Gastroesophageal sphincter (tissue), 4 donors: Measurements from ENCODE around the gene KRT85. TPM values are rescaled to one million over a fixed set of nuclear protein-coding genes. Genes with fewer than 3 reads are reported as not detected.
"Not testable (repeated sequence)": the region's sequence is repeated elsewhere in the genome, so short reads cannot be mapped to it uniquely, and the experiment has no call there.

Source experiments
- ATAC-seq: fragments of 150-250 bp; one replicate; pipeline ENCODE4 v1.9.1; 2016; ENCODE audit warnings: mild to moderate bottlenecking, moderate library complexity
- H3K27ac ChIP-seq, 4 donors: fragments of 200-600 bp; sonication (generic) in 3 of 4; 1 replicate in 3 of 4; 2 replicates in 1 of 4; pipeline ENCODE4 v1.5.1; 2016 to 2019
- H3K27me3 ChIP-seq: fragments of 200-600 bp; sonication (generic); one replicate; pipeline ENCODE4 v1.5.1; 2019
- H3K36me3 ChIP-seq, 2 donors: fragments of 200-600 bp; sonication (generic); one replicate each; pipeline ENCODE4 v1.5.1; 2019; ENCODE audit warnings: control low read depth in 1 of 2
- H3K4me1 ChIP-seq, 3 donors: fragments of 200-600 bp; sonication (generic); 1 replicate in 2 of 3; 2 replicates in 1 of 3; pipeline ENCODE4 v1.5.1; 2016 to 2019; ENCODE audit warnings: control low read depth in 2 of 3
- H3K4me3 ChIP-seq, 2 donors: fragments of 200-600 bp; sonication (generic); one replicate each; pipeline ENCODE4 v1.5.1; 2019; ENCODE audit warnings: mild to moderate bottlenecking in 1 of 2, moderate library complexity in 1 of 2
- H3K9me3 ChIP-seq, 3 donors: fragments of 200-600 bp; sonication (generic); one replicate each; pipeline ENCODE4 v1.5.1; 2017 to 2019; ENCODE audit warnings: control low read depth in 2 of 3
- EP300 ChIP-seq: sonication (generic); formaldehyde crosslinking; IDR thresholded peaks from one replicate; pipeline ENCODE4 v1.6.1; 2017; ENCODE audit warnings: antibody characterized with exemption, mild to moderate bottlenecking
- POLR2A ChIP-seq, 2 donors: fragments of 450-650 bp; IDR thresholded peaks; one replicate each; pipeline ENCODE4 v1.6.1; 2017; ENCODE audit warnings: antibody characterized with exemption in 2 of 2, mild to moderate bottlenecking in 2 of 2, moderate library complexity in 1 of 2
- POLR2AphosphoS5 ChIP-seq: sonication (generic); formaldehyde crosslinking; IDR thresholded peaks from one replicate; pipeline ENCODE4 v1.6.1; 2017; ENCODE audit warnings: antibody characterized with exemption
- WGBS, 2 donors: methylation state at CpG; one replicate each; pipeline ENCODE4 v1.1.5; 2018; ENCODE audit warnings: low coverage in 1 of 2; 5-methylcytosine and 5-hydroxymethylcytosine counted together
- total RNA-seq, 4 donors: library from RNA; depleted of rRNA; stranded (reverse); fragments of >200 nt; gene quantifications; one replicate each; pipeline ENCODE4 v1.1.0, GENCODE V29; 2016
- TF ChIP-seq, protein P1 (sequence below), 4 experiments: fragments of 200-600 bp in 2 of 4; fragments of 450-650 bp in 2 of 4; sonication (generic) in 1 of 4; IDR thresholded peaks; one replicate each; pipeline ENCODE4 v1.5.1; 2017 to 2019; ENCODE audit warnings: antibody characterized with exemption in 4 of 4, mild to moderate bottlenecking in 2 of 4, moderate library complexity in 2 of 4

The KRT85 gene
- total RNA-seq, 4 donors from 2014 or later = not detected

- 29 to 48% methylated on average over 1 to 4 of the region's 4 CpGs for WGBS, 2 donors
- H3K4me3 ChIP-seq = no peak overlapping the region
- TF ChIP-seq, protein P1, sequence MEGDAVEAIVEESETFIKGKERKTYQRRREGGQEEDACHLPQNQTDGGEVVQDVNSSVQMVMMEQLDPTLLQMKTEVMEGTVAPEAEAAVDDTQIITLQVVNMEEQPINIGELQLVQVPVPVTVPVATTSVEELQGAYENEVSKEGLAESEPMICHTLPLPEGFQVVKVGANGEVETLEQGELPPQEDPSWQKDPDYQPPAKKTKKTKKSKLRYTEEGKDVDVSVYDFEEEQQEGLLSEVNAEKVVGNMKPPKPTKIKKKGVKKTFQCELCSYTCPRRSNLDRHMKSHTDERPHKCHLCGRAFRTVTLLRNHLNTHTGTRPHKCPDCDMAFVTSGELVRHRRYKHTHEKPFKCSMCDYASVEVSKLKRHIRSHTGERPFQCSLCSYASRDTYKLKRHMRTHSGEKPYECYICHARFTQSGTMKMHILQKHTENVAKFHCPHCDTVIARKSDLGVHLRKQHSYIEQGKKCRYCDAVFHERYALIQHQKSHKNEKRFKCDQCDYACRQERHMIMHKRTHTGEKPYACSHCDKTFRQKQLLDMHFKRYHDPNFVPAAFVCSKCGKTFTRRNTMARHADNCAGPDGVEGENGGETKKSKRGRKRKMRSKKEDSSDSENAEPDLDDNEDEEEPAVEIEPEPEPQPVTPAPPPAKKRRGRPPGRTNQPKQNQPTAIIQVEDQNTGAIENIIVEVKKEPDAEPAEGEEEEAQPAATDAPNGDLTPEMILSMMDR (IDR thresholded peaks at IDR 0.05) = no peak
- TF ChIP-seq POLR2AphosphoS5 = no peak
- no peak for TF ChIP-seq POLR2A (IDR thresholded peaks at IDR 0.05)
- TF ChIP-seq EP300 = no peak
- no peak for ATAC-seq
- H3K36me3 ChIP-seq = no peaks in the 10 kb centered on the region
- peaks cover 2% of the 10 kb centered on the region for H3K27me3 ChIP-seq
- H3K27ac ChIP-seq = no peak overlapping the region
- peaks cover 0 to 37% (median 0%) of the 10 kb centered on the region in 3 donors for H3K4me1 ChIP-seq
- no peaks in the 10 kb centered on the region for H3K9me3 ChIP-seq
Measured at GRCh38 chr12:52413202-52413601, 45.9 kb upstream of the KRT85 start.

- 84% methylated on average over 5 of the region's 10 CpGs; no CpG with 5 or more reads in 1 of the 2 donors for WGBS, 2 donors
- TF ChIP-seq POLR2AphosphoS5 (no peak), POLR2A (IDR thresholded peaks at IDR 0.05) (no peak), EP300 (no peak)
- TF ChIP-seq, protein P1 (IDR thresholded peaks at IDR 0.05) = no peak
- H3K27me3 ChIP-seq = peaks cover 9% of the 10 kb centered on the region
- no peaks in the 10 kb centered on the region for H3K36me3 ChIP-seq
- no peak overlapping the region for H3K27ac ChIP-seq
- H3K9me3 ChIP-seq = no peaks in the 10 kb centered on the region
- H3K4me1 ChIP-seq = peaks cover 0 to 31% (median 0%) of the 10 kb centered on the region in 3 donors
- no peak for ATAC-seq
- no peak overlapping the region for H3K4me3 ChIP-seq
Measured at GRCh38 chr12:52411815-52412214, 44.5 kb upstream of the KRT85 start.

DNA sequence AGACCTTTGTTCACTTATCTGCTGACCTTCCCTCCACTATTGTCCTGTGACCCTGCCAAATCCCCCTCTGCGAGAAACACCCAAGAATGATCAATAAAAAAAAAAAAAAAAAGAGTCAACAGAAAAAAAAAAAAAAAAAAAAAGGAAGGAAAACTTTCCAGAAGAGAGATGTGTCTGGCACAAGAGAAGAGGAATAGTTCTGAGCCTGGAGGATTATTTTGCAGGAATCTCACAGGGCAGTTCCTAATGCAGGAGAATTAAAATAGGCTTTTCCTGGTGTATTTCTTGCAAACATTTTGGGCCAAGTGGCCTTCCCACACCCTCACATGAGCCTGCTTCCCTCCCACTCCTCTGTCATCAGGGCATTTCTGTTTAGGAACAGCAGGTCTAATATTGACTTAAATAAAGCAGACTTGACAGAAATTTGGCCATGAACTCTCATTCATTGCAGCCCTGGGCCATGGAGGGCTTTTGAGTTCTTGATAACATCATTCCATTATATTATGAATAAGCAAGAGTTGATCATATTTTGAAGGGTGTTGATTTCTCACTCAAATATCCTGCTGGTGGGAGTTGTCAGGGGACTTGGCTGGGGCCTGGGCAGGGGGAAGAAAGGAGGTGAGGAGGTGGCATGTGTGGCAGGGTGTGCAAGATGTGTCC lies 43.4 kb upstream of the KRT85 start:
- not testable (repeated sequence) for H3K27ac ChIP-seq, H3K36me3 ChIP-seq, H3K4me3 ChIP-seq, H3K9me3 ChIP-seq, H3K27me3 ChIP-seq, ATAC-seq
- H3K4me1 ChIP-seq = peaks cover 0 to 24% (median 0%) of the 10 kb centered on the region in 3 donors
- WGBS, 2 donors = no CpG with 5 or more reads among the region's 1 CpG

DNA sequence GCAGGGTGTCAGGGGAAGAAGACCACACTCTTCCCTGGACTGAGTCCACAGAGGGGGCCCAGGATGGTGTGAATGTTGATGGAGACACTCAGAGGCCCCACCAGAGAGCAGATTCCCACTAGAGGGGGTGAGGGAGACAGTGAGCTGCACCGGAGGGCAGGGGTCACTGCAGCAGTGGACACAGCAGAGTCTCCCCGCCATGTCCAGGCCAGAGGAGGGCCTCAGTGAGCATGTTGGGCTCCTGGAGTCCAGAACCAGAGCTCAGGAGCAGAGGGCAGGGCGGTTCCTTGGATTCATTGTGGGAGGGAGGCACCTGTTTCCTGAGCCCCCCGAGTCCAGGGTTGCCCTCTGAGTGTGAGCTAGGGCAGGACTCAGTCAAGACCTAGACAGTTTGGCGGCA lies 40.6 kb upstream of the KRT85 start:
- TF ChIP-seq EP300 (no peak), POLR2AphosphoS5 (no peak), POLR2A (IDR thresholded peaks at IDR 0.05) (no peak)
- TF ChIP-seq, protein P1 (IDR thresholded peaks at IDR 0.05) = no peak

DNA sequence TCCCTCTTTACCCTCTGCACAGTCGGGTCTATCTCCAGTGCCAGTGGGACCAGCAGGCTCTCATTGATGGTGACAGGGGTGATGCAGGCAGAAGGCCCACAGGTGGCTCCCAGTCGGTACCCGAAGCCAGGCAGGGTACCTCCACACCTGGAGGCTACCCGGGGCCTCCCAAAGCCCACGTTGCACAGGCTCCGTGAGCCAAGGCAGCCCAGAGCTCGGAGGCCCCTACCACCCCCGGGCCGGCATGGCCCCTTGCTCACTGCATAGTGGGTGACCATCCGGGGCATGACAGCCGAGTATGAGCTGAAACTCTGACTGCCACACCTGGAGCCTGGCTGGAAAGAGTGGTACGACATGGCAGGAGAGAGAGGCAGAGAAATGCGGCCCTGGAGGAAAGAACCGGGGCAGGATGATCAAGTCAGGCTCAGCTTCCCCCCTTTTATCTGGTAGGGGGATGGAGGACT lies 38.7 kb upstream of the KRT85 start, which contains the start of gene KRT82:
KRT82 (minus strand) TSS at position 414 of the 464 bp plus-strand sequence; CDS start at position 356, 58 bp downstream.
- Histone ChIP-seq H3K27me3 (peaks cover 11% of the 10 kb centered on the region), H3K4me1 (peaks cover 0 to 4% (median 0%) of the 10 kb centered on the region in 3 donors), H3K36me3 (no peaks in the 10 kb centered on the region), H3K4me3 (no peak within 1 kb of the TSS), H3K27ac (no peak within 1 kb of the TSS), H3K9me3 (no peaks in the 10 kb centered on the region)
- 89 to 90% methylated on average over 3 to 4 of the region's 14 CpGs for WGBS, 2 donors
- ATAC-seq = no peak
- no peak for TF ChIP-seq POLR2AphosphoS5
- no peak for TF ChIP-seq POLR2A (IDR thresholded peaks at IDR 0.05)
- no peak for TF ChIP-seq EP300

More for the DNA sequence above, 40.6 kb upstream of the KRT85 start:
- peaks cover 9% of the 10 kb centered on the region for H3K27me3 ChIP-seq
- ATAC-seq = no peak
- no peak overlapping the region for H3K27ac ChIP-seq
- no peaks in the 10 kb centered on the region for H3K36me3 ChIP-seq
- H3K9me3 ChIP-seq = no peaks in the 10 kb centered on the region
- WGBS, 2 donors = 85 to 100% methylated on average over 1 to 4 of the region's 5 CpGs
- no peak overlapping the region for H3K4me3 ChIP-seq
- peaks cover 0 to 12% (median 0%) of the 10 kb centered on the region in 3 donors for H3K4me1 ChIP-seq

DNA sequence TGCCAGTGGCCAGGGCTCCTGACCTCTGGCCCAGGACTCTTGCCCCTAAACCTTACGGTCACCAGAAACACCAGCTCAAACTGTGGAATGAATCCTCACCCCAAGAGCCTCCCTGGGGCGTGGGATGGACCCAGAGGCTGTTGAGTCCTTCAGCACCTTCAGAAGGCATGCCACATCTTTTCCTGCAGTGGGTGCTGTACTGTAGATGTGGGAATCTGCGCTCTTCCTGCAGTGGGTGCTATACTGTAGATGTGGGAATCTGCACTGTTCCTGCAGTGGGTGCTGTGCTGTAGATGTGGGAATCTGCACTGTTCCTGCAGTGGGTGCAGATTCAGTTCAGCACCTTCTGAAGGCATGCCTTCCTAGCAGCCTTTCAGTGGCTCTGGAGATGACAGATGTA lies 37.7 kb upstream of the KRT85 start:
- Histone ChIP-seq H3K9me3 (no peaks in the 10 kb centered on the region), H3K27ac (no peak overlapping the region), H3K27me3 (peaks cover 21% of the 10 kb centered on the region), H3K4me3 (no peak overlapping the region), H3K4me1 (no peaks in the 10 kb centered on the region), H3K36me3 (no peaks in the 10 kb centered on the region)
- ATAC-seq = no peak
- WGBS, 2 donors = no CpG with 5 or more reads among the region's 3 CpGs
- TF ChIP-seq EP300 = no peak
- TF ChIP-seq, protein P1 (IDR thresholded peaks at IDR 0.05) = no peak
- TF ChIP-seq POLR2A (IDR thresholded peaks at IDR 0.05) = no peak
- TF ChIP-seq POLR2AphosphoS5 = no peak
